GM12892 (cell line): Measurements from ENCODE around the gene DCC.

Source experiments
- POLR2A ChIP-seq: IDR thresholded peaks from 2 replicates; pipeline ENCODE4 v1.6.1; 2011; ENCODE audit warnings: low read depth, low read length, control low read depth
- POLR2AphosphoS5 ChIP-seq: IDR thresholded peaks from 2 replicates; pipeline ENCODE4 v1.6.1; 2011; ENCODE audit warnings: low read depth, low read length, control low read depth

DNA sequence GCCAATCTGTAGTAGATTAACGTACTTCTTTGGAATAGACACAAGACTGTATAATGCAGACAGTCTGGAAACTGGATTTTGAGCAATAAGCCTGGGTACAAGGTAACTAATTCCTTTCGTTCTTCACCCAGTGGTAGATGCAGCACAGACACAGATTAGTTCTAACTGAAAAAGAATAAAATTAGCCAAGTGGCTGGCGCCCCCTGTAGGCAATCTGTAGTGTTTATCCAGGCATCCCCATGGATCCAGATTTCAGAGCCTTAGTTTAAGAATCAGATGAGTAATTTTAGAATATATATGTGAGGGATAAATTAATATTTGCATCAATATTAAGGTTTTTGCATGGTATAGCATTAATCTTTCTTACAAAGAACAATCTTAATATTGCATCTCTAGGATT lies 563.9 kb downstream of the DCC start:
- TF ChIP-seq POLR2A (no peak), POLR2AphosphoS5 (no peak)
